ENCODE data around the gene KSR1.
"Not testable (repeated sequence)": the region's sequence is repeated elsewhere in the genome, so short reads cannot be mapped to it uniquely, and the experiment has no call there.

KSR1 gene

DNA sequence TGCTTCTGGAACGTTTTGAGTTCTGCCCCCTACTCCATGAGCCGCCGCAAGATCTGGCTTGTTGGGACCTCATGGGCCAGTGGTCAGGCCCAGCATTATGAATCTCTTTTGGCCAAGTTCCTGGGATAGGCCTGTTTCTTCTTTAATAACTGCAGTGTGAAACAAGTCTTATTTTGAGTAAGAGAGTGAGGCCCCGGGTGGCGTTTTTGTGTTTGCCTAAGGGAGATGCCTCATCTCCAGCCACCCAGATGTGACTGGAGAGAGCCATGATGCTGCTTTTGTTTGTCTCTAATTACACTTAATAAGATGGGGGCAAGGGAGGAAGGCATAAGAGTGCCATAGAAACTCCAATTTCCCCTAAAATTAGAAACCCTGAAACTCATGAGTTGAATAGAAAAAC, 39.8 kb downstream of the KSR1 start:
- DNase-seq = no peak

DNA sequence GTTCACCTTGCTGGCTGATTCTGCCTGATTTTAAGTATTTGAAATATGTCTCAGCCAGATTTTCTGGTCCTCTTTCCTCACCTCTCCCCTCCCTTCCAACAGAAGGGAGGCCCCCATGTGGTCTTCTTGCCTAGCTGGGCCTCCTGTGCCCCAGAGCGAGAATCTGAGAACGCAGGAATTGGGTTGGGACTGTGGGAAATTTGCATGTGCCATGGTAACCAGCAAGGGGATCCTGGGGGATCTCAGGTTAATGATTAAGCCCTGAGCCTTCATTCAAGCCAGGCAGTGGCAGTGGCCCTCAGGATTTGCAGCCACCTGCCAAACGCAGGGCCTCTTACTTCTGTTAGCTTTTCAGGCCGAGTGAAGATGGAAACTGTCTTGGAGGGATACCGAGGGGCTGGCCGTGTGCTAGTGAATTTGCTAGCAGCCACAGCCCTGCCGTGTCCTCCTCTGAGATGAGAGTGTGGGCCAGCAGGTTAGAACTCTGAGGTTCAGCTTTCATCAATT, 40.2 kb downstream of the KSR1 start:
- no peak for DNase-seq

GRCh38 chr17:27496971-27497370, 40.7 kb downstream of the KSR1 start:
- DNase-seq = no peak

GRCh38 chr17:27497696-27498095, 41.4 kb downstream of the KSR1 start:
- DNase-seq = no peak

DNA sequence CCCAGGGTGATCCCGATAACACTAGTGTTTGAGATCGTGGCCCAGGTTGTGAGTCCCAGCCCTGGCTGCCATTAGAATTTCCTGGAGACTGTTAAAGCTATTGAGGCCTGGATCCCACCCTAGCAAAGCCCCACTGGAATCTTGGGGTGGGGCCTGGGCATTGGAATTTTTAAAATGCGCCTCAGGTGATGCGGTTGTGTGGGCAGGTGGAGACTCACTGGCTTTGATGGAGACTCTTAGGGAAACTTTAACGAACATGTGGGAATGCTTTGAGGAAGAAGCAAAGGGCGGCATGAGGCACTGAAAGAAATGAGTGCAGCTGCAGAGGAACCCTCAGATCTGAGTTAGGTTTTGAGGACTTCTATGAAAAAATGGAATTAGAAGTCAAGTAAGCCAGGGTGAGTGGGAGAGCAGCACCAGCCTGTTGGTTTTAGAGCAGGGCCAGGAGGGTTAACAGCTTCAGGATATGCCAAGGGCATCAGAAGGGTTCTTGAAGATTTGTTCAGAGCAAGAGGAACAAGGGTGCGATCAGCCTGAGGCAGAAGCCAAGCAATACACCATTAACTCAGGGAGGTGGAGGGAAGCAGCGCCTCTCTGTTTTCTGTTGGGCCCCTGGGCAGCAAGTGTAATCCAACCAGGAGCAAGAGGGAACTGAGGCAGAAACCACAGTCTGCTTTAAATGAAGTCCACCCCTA, 42.5 kb downstream of the KSR1 start:
- DNase-seq = no peak

DNA sequence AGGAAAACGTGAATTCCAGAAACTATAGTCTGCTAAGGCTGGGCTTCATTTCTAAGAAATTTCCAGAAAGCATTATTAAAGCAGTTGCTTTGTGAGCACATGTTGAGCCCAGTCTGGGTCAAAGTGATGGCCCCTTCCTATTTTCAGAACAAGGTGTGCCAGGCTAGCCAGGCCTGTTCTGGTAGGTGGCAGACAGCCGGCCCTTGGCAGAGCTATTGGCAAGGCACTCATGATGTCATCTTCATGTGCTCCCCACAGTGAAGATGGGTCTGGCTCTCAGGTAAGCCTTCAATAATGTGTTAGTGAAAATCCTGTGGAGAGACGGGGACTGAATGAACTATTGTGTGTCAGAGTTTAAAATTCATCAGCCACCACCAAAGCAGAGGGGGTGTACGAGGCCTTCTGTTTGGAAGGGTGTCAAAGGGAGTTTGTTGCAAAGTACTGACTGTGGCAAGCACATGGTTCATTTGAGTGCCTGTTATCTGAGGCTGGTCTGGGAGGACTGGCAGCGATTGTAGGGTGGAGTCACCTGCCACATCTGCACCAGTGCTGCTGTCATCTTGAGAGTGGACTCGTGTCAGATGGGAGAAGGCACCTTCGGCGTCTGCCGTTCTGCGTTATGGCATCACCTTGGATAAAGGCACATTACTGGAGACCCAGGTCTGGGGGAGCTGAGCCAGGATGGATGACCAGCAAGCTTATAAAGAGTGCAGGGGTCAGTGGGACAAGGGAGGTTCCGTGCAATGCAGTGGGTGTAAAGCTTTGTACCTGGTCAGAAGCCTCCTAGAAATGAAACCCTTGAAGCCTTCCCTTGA, 43.4 kb downstream of the KSR1 start:
- DNase-seq = no peak

DNA sequence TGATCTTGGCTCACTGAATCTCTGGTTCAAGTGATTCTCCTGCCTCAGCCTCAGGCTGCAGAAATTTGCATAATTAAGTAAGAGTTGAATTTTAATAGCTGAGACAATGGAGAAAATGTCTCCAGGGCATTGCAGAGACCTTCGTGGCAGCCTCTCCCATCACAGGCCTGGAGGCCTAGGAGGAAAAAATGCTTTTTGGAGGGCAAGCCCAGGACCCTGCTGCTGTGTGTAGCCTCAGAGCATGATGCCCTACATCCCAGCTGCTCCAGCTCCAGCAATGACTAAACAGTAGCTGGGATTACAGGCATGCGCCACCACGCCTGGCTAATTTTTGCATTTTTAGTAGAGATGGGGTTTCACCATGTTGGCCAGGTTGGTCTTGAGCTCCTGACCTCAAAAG, 45.1 kb downstream of the KSR1 start:
- DNase-seq = not testable (repeated sequence)

DNA sequence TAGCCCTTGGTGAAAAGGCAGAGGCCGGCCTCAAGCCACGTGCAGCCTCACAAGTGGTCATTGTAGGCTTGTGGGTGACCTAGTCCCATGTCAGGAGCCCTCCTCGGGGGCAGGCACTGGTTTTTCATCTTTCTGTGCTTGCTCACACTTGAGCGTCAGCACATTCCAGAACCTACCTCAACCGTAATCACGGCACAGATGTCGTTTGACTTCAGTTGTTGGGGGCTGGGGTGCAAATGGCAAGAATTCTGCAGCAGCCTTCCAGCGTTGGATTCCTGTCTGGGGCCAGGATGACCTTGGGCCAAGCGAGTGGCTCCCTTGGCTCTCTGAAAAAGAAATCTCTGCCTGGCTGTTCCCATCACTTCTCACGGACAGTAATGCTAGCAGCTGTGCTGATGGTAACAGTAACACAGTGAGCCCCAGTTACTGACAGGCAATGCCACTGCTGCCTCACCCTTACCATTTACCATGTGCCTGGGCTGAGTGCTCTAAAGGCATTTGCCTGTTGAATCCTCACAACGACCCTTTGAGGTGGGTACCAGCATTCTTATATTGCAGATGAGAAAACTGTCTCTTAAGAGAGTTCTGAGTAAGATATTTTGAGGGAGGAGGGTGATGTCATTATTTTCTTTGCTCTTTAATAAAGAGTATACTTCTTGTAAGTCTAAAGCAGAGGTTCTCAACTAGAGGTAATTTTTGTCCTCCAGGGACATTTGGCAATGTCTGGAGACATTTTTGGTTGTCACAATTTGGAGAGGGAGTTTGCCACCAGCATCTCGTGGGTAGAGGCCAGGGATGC, 46.5 kb downstream of the KSR1 start:
- DNase-seq = no peak

GRCh38 chr17:27503611-27504010, 47.4 kb downstream of the KSR1 start:
- DNase-seq = no peak

DNA sequence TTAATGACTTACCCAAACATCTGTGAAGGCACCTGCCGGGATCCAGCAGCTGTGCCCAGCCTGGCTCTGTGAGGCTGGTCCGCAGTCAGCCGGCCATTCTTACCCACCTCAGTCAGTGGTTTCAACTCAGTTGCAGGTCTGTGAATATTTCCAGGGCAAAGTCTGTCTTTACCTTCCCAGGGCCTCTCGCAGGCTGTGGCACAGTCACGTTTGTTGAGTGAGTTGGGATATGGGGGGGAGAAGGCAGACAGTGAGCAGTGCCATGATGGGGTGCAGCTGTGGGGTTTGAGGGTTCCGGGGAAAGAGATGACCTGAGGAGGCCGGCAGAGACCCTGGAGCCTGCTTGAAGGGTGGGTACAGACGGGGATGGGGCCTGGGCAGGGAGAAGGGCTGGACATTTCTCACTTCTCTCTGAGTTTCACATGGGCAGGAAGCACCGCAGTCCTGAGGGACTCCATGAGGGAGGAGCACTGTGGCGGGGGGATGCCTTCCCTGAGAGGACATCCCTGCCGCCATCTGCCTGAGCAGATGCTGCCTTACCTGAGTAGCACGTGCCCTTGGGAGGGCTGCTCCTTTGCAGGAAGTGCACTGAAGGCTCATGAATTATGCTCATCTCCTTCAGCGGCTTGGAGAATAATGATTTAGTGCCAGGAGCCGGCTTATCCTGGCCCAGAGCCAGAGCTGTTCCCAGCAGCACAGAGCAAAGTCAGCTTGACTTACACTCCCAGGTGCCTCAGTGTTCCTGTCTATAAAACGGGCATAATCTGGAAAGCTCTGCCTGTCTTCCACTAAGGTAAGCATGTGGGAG, 48.1 kb downstream of the KSR1 start:
- DNase-seq = no peak

- no peak for DNase-seq
Observed at GRCh38 chr17:27506348-27507218, 50.3 kb downstream of the KSR1 start.

GRCh38 chr17:27511168-27511883, 55.1 kb downstream of the KSR1 start:
- DNase-seq = no peak

DNA sequence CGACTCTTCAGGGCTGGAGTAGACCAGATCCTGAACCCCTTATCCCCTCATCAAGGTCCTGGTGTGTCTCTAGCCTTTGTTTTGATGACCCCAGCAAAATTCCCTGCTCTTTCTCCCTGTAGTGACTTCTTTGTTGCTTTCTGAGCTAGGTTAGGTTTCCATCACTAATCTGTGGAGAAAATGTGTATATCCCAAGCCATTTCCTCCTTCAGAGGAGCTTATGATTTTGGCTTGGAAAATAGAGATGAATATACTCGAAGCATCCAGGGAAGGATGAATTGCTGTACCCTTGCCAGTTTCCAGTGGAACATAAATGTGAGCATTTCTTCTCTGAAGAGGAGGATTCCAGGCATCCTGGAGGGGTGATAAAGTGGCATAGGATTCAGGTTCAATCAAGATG, 55.8 kb downstream of the KSR1 start:
- no peak for DNase-seq

GRCh38 chr17:27512511-27513346, 56.5 kb downstream of the KSR1 start:
- no peak for DNase-seq

DNA sequence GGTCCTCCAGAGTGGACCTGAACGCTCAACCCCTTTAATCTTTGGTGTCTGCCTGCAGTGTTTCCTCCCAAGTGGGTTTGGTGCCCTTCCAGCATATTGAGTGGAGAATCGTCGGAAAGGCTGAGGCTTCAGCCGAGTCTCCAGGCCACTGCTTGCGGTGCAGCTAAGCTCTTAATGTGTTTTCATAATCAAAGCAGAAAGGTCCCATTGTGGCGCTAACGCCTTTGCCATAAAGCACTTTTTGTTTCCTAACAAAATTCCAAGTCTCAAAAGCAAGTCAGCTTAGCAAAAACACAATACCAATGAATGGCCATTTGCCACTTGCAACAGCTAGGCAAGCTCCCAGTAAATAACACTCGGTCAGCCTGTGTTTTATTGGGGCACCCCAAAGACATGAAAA, 57.6 kb downstream of the KSR1 start:
- DNase-seq = no peak

- no peak for DNase-seq
Observed at GRCh38 chr17:27514595-27515413, 58.6 kb downstream of the KSR1 start.

DNA sequence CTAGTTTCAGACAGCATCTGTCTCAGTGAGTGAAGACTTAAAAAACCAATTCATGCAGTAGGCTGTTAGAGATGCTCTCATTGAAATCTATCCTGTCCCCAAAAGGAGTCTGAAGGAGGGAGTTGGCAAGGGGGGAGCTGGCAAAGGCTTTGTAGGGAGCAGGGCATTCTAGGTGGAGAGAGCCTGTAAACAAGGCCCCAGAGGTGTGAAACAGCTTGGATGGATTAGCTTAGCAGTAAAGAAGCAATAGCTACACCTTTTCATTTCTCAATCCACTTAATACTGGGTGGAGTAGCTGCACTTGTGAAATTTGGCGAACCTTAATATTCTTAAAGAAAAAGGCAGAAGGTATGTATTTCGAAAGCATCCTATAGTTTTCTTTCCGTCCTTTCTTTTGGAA, 61.8 kb downstream of the KSR1 start:
- DNase-seq = no peak
